ENCODE measurements around the gene GRAMD2A. TPM values are rescaled to one million over a fixed set of nuclear protein-coding genes. Genes with fewer than 3 reads are reported as not detected.

GRAMD2A gene
- total RNA-seq, 1 experiment from 2014 or later, result 1.2 TPM

DNA sequence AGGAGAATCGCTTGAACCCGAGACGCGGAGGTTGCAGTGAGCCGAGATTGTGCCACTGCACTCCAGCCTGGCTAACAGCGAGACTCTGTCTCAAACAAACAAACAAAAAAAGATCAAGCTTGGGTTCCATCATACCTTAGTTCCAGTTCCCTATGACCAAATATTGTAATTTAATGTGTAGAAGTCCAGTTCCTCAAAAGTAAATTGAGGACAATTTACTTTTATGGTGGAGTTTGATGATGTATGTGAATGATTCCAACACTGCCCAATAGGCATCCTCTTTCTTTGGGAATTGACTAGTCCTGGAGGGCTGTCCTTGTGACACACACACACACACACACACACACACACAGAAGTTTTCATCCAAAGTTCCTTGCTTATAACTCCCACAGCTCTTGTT, 36.2 kb upstream of the GRAMD2A start:
- Mint-ChIP-seq H3K27ac (ENCODE audit: unreplicated experiment) (peak overlapping the region; percentile 60), H3K9me3 (ENCODE audit: unreplicated experiment) (no peaks in the 10 kb centered on the region), H3K4me3 (ENCODE audit: unreplicated experiment) (no peak overlapping the region), H3K4me1 (ENCODE audit: low read depth, unreplicated experiment) (no peaks in the 10 kb centered on the region), H3K27me3 (ENCODE audit: insufficient read depth, unreplicated experiment) (no peaks in the 10 kb centered on the region), H3K36me3 (ENCODE audit: insufficient read depth, unreplicated experiment) (peaks cover 34% of the 10 kb centered on the region)
- ChIA-PET CTCF (no interaction called here), POLR2A (no interaction called here)
- no peaks in the 10 kb centered on the region for H3K9me3 ChIP-seq
- H3K36me3 ChIP-seq (ENCODE audit: control insufficient read depth, insufficient read depth, low read length), result no peaks in the 10 kb centered on the region; the same call in 1 of the 2 replicates
- no peak overlapping the region for H3K4me3 ChIP-seq (ENCODE audit: low read depth, low read length)
- peaks cover 19% of the 10 kb centered on the region for H3K4me1 ChIP-seq
- no peaks in the 10 kb centered on the region for H3K27me3 ChIP-seq (replicated peaks; ENCODE audit: control insufficient read depth, insufficient read depth, low read length)
- no TSS peak for BruUV-seq (replicated peaks)
- intact Hi-C loops (cut with micrococcal nuclease; ENCODE audit: unreplicated experiment), result no loop called here
- TF ChIP-seq, protein P1, sequence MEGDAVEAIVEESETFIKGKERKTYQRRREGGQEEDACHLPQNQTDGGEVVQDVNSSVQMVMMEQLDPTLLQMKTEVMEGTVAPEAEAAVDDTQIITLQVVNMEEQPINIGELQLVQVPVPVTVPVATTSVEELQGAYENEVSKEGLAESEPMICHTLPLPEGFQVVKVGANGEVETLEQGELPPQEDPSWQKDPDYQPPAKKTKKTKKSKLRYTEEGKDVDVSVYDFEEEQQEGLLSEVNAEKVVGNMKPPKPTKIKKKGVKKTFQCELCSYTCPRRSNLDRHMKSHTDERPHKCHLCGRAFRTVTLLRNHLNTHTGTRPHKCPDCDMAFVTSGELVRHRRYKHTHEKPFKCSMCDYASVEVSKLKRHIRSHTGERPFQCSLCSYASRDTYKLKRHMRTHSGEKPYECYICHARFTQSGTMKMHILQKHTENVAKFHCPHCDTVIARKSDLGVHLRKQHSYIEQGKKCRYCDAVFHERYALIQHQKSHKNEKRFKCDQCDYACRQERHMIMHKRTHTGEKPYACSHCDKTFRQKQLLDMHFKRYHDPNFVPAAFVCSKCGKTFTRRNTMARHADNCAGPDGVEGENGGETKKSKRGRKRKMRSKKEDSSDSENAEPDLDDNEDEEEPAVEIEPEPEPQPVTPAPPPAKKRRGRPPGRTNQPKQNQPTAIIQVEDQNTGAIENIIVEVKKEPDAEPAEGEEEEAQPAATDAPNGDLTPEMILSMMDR (IDR thresholded peaks at IDR 0.05; ENCODE audit: insufficient read depth in 1 of 2, low read depth in 1 of 2, low read length in 1 of 2, severe bottlenecking in 1 of 2, unreplicated experiment in 1 of 2), result no peak
- DNase-seq, result no peak

DNA sequence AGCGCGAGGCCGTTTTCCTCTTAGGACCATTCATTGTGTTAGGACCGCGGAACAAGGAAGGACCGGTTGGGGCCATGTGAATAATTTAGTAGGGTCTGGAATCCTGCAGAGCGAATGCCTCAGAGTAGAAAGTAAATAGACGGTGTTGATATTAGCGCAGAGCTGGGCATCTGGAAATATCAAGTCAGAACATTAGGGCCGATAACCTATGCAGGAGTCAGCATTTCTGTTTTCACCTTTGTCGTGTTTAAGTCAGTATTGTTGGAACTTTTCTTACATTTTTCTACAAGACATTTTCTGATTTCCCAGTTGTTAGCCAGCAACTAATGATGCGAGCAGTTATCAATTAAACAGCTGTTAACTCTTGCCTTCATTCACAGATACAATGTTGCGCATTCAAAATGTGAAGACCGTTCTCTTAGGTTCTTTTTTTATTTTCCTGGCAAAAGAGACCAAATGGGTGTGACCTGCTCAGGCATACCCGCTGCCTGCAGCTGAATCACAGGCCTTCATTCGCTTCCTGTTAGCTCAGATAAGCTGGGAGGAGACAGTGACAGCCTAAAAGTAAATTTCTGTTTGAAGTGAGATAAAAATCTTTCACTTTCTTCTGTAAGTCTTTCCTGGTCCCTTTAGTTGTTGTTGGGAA, 34.4 kb upstream of the GRAMD2A start:
- intact Hi-C loops (cut with micrococcal nuclease; ENCODE audit: unreplicated experiment), result loop anchor here (1.0 to 2.0 kb wide), 2 partner anchors 33 to 40 kb away; partner anchors contain the start of gene PARP6
- TF ChIP-seq, protein P1 (IDR thresholded peaks at IDR 0.05; ENCODE audit: insufficient read depth in 1 of 2, low read depth in 1 of 2, low read length in 1 of 2, severe bottlenecking in 1 of 2, unreplicated experiment in 1 of 2), result no peak
- no peaks in the 10 kb centered on the region for H3K9me3 ChIP-seq
- Mint-ChIP-seq H3K4me1 (ENCODE audit: low read depth, unreplicated experiment) (no peaks in the 10 kb centered on the region), H3K36me3 (ENCODE audit: insufficient read depth, unreplicated experiment) (peaks cover 48% of the 10 kb centered on the region), H3K27ac (ENCODE audit: unreplicated experiment) (peak overlapping the region; percentile 95), H3K27me3 (ENCODE audit: insufficient read depth, unreplicated experiment) (no peaks in the 10 kb centered on the region), H3K9me3 (ENCODE audit: unreplicated experiment) (no peaks in the 10 kb centered on the region), H3K4me3 (ENCODE audit: unreplicated experiment) (peak overlapping the region; percentile 97)
- POLR2A ChIA-PET, result interaction anchor here (0.6 to 1.1 kb wide), 2 partner anchors 21 to 88 kb away, joined by 3 to 11 read pairs; no protein-coding TSS in a partner anchor
- CTCF ChIA-PET, result interaction anchor here (0.6 to 1.0 kb wide), 2 partner anchors 9 to 53 kb away, joined by 3 read pairs; no protein-coding TSS in a partner anchor
- peak overlapping the region; percentile 83 for H3K4me3 ChIP-seq (ENCODE audit: low read depth, low read length)
- no peak for DNase-seq
- H3K27me3 ChIP-seq (replicated peaks; ENCODE audit: control insufficient read depth, insufficient read depth, low read length), result no peaks in the 10 kb centered on the region
- peaks cover 24% of the 10 kb centered on the region for H3K4me1 ChIP-seq
- BruUV-seq (replicated peaks), result TSS peak; percentile 90
- H3K36me3 ChIP-seq (ENCODE audit: control insufficient read depth, insufficient read depth, low read length), result no peaks in the 10 kb centered on the region; the same call in 1 of the 2 replicates

DNA sequence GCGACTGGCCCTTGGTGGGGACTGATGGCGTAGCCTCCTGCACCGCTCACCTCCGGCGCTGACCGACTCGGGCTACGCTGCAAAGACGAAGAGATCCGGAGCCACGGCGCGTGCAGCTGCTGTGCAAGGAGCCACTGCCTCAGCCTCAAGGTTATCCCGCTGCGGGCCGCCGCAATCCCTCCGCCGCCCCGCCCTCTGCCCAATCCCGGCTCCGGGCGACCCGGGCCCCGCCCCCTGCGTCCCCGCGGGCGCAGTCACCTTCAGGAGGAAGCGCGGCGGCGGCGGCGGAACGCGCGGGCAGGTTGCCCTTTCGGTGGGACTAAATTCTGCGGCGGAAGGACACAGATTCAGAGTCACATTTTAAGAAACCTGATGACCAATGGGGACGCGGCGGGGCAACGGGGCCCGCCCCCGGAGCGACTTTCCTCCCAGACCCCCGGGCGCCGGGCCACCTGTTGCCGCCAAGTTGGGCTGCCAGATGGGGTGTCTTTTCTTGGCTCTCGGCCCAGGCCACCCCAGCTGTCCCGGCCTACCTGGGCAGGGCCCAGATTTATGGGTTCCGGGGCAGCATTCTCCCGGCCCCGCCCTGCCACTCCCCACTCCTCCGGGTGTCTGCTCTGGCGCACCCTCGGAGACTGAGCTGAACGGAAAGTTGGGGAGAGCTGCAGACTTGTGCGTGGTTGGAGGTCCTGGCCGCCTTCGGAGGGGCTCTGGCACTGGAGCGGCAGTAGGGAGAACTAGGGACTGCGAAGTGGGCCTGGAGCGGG, 33.7 kb upstream of the GRAMD2A start, which contains the start of gene PKM:
PKM (minus strand) TSS at position 125 of the 767 bp plus-strand sequence. CDS start 12,093 bp downstream, outside the sequence.
- no peaks in the 10 kb centered on the region for H3K9me3 Mint-ChIP-seq (ENCODE audit: unreplicated experiment)
- DNase-seq, result peak; percentile 99
- H3K36me3 Mint-ChIP-seq (ENCODE audit: insufficient read depth, unreplicated experiment), result peaks cover 55% of the 10 kb centered on the region
- Histone ChIP-seq H3K27me3 (replicated peaks; ENCODE audit: control insufficient read depth, insufficient read depth, low read length) (no peaks in the 10 kb centered on the region), H3K4me1 (peaks cover 30% of the 10 kb centered on the region), H3K4me3 (ENCODE audit: low read depth, low read length) (peak within 1 kb of the TSS; percentile 83), H3K9me3 (no peaks in the 10 kb centered on the region), H3K36me3 (ENCODE audit: control insufficient read depth, insufficient read depth, low read length) (no peaks in the 10 kb centered on the region; the same call in 1 of the 2 replicates)
- H3K4me3 Mint-ChIP-seq (ENCODE audit: unreplicated experiment), result peak within 1 kb of the TSS; percentile 97
- H3K4me1 Mint-ChIP-seq (ENCODE audit: low read depth, unreplicated experiment), result no peaks in the 10 kb centered on the region
- TF ChIP-seq, protein P1 (IDR thresholded peaks at IDR 0.05; ENCODE audit: insufficient read depth in 1 of 2, low read depth in 1 of 2, low read length in 1 of 2, severe bottlenecking in 1 of 2, unreplicated experiment in 1 of 2), result no peak
- POLR2A ChIA-PET, result interaction anchor here (0.6 to 1.1 kb wide), 3 partner anchors 20 to 235 kb away, joined by 3 to 11 read pairs (median 3); no protein-coding TSS in a partner anchor
- H3K27me3 Mint-ChIP-seq (ENCODE audit: insufficient read depth, unreplicated experiment), result no peaks in the 10 kb centered on the region
- CTCF ChIA-PET, result no interaction called here
- peak within 1 kb of the TSS; percentile 95 for H3K27ac Mint-ChIP-seq (ENCODE audit: unreplicated experiment)
- BruUV-seq (replicated peaks), result no TSS peak
- intact Hi-C loops (cut with micrococcal nuclease; ENCODE audit: unreplicated experiment), result loop anchor here (1.0 to 2.0 kb wide), 2 partner anchors 32 to 41 kb away; partner anchors contain the start of gene PARP6
